ENCODE results near the gene VASP. TPM values are rescaled to one million over a fixed set of nuclear protein-coding genes. Genes with fewer than 3 reads are reported as not detected.

VASP gene
- total and polyA plus RNA-seq, 2 of the 13 experiments (the other 11 are each of a cell fraction or from before 2014, with no cell fraction given) = 41.8 to 67.1 TPM

- TF ChIP-seq, protein P1, sequence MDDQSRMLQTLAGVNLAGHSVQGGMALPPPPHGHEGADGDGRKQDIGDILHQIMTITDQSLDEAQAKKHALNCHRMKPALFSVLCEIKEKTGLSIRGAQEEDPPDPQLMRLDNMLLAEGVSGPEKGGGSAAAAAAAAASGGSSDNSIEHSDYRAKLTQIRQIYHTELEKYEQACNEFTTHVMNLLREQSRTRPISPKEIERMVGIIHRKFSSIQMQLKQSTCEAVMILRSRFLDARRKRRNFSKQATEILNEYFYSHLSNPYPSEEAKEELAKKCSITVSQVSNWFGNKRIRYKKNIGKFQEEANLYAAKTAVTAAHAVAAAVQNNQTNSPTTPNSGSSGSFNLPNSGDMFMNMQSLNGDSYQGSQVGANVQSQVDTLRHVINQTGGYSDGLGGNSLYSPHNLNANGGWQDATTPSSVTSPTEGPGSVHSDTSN (CRISPR knock-in tag; IDR thresholded peaks at IDR 0.05; ENCODE audit: borderline replicate concordance) = no peak
- TF ChIP-seq PCBP2 (optimal IDR thresholded peaks at IDR 0.05; ENCODE audit: low read depth, low read length, poor library complexity, severe bottlenecking) = no peak
- TF ChIP-seq ZNF253 (CRISPR knock-in tag; IDR thresholded peaks at IDR 0.05; ENCODE audit: borderline replicate concordance) = no peak
- peak; percentile 92; the same call in 1 of the 2 replicates for TF ChIP-seq KLF11 (CRISPR knock-in tag; IDR thresholded peaks at IDR 0.05)
- TF ChIP-seq ZNF10 (CRISPR knock-in tag; IDR thresholded peaks at IDR 0.05; ENCODE audit: borderline replicate concordance, low read depth) = no peak
- TF ChIP-seq, protein P2, sequence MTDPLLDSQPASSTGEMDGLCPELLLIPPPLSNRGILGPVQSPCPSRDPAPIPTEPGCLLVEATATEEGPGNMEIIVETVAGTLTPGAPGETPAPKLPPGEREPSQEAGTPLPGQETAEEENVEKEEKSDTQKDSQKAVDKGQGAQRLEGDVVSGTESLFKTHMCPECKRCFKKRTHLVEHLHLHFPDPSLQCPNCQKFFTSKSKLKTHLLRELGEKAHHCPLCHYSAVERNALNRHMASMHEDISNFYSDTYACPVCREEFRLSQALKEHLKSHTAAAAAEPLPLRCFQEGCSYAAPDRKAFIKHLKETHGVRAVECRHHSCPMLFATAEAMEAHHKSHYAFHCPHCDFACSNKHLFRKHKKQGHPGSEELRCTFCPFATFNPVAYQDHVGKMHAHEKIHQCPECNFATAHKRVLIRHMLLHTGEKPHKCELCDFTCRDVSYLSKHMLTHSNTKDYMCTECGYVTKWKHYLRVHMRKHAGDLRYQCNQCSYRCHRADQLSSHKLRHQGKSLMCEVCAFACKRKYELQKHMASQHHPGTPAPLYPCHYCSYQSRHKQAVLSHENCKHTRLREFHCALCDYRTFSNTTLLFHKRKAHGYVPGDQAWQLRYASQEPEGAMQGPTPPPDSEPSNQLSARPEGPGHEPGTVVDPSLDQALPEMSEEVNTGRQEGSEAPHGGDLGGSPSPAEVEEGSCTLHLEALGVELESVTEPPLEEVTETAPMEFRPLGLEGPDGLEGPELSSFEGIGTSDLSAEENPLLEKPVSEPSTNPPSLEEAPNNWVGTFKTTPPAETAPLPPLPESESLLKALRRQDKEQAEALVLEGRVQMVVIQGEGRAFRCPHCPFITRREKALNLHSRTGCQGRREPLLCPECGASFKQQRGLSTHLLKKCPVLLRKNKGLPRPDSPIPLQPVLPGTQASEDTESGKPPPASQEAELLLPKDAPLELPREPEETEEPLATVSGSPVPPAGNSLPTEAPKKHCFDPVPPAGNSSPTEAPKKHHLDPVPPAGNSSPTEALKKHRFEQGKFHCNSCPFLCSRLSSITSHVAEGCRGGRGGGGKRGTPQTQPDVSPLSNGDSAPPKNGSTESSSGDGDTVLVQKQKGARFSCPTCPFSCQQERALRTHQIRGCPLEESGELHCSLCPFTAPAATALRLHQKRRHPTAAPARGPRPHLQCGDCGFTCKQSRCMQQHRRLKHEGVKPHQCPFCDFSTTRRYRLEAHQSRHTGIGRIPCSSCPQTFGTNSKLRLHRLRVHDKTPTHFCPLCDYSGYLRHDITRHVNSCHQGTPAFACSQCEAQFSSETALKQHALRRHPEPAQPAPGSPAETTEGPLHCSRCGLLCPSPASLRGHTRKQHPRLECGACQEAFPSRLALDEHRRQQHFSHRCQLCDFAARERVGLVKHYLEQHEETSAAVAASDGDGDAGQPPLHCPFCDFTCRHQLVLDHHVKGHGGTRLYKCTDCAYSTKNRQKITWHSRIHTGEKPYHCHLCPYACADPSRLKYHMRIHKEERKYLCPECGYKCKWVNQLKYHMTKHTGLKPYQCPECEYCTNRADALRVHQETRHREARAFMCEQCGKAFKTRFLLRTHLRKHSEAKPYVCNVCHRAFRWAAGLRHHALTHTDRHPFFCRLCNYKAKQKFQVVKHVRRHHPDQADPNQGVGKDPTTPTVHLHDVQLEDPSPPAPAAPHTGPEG (CRISPR knock-in tag; IDR thresholded peaks at IDR 0.05) = peak; percentile 78; the same call in 1 of the 2 replicates
- TF ChIP-seq ZNF644 (CRISPR knock-in tag; IDR thresholded peaks at IDR 0.05; ENCODE audit: low read depth) = no peak
- no peak for TF ChIP-seq NR2C2 (CRISPR knock-in tag; IDR thresholded peaks at IDR 0.05; ENCODE audit: borderline replicate concordance)
- no peak for TF ChIP-seq MTF1 (CRISPR knock-in tag; IDR thresholded peaks at IDR 0.05)
- no peak for TF ChIP-seq ZNF274 (CRISPR knock-in tag; IDR thresholded peaks at IDR 0.05)
- TF ChIP-seq U2AF1 (optimal IDR thresholded peaks at IDR 0.05; ENCODE audit: low read depth, low read length) = no peak
- no peak for TF ChIP-seq JUNB (CRISPR knock-in tag; IDR thresholded peaks at IDR 0.05; ENCODE audit: borderline replicate concordance)
- TF ChIP-seq ZNF646 (CRISPR knock-in tag; IDR thresholded peaks at IDR 0.05) = no peak
- TF ChIP-seq ZNF430 (CRISPR knock-in tag; IDR thresholded peaks at IDR 0.05) = peak; percentile 77; the same call in 1 of the 2 replicates
- peak; percentile 43; the same call in 1 of the 2 replicates for TF ChIP-seq ARNT2 (CRISPR knock-in tag; IDR thresholded peaks at IDR 0.05; ENCODE audit: low read depth)
Measured at GRCh38 chr19:45478454-45479238, 28.6 kb upstream of the VASP start (continued).
